ENCODE results near the gene WWC1. TPM values are rescaled to one million over a fixed set of nuclear protein-coding genes. Genes with fewer than 3 reads are reported as not detected.

The WWC1 gene
- total and polyA plus RNA-seq, 2 experiments from 2014 or later = 27.6 to 27.8 TPM

DNA sequence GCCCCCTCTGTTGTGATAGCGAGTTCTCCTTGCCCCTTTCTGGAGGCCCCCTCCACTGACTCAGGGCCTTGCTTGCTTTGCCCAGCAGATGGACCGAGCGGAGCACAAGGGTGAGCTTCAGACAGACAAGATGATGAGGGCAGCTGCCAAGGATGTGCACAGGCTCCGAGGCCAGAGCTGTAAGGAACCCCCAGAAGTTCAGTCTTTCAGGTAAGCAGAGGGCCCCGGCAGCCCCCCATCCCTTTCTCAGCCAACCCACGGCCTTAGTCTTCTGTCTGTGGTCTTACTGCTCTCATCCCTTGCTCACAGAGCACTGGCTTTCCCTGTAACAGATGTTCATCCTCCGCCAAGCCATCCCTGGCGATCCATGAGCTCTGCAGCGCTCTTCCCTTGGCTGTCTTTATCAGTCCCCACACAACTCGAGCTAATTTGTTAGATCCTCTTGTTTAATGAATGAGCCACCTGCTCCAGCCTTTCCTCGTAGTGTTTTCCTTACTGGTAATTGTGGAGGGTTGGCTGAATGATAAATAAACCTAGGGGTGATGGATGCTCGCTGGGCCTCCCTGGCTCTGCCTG, 176.4 kb downstream of the WWC1 start:
- H3K4me2 ChIP-seq = no peak overlapping the region
- no peak overlapping the region for H3K4me3 ChIP-seq
- H2AFZ ChIP-seq = no peak overlapping the region
- H3K27ac ChIP-seq = no peak overlapping the region
- no peaks in the 10 kb centered on the region for H3K4me1 ChIP-seq (ENCODE audit: insufficient read depth)
- H3K36me3 ChIP-seq (replicated peaks; ENCODE audit: insufficient read depth, low read depth) = no peaks in the 10 kb centered on the region
- no peaks in the 10 kb centered on the region for H3K9me3 ChIP-seq (ENCODE audit: low read depth)
- H3K27me3 ChIP-seq = no peaks in the 10 kb centered on the region
- 91% methylated on average over 12 of the region's 12 CpGs for WGBS (ENCODE audit: low lambda C conversion rate, missing lambda C conversion rate)
- H4K20me1 ChIP-seq (ENCODE audit: insufficient read depth, poor library complexity, severe bottlenecking) = no peaks in the 10 kb centered on the region
- H3K9me2 ChIP-seq (replicated peaks; ENCODE audit: insufficient read depth) = no peaks in the 10 kb centered on the region
- no peaks in the 10 kb centered on the region for H3K79me2 ChIP-seq
- TF ChIP-seq EZH2phosphoT487 (IDR thresholded peaks at IDR 0.05; ENCODE audit: low read depth, severe bottlenecking, unreplicated experiment) = no peak
- TF ChIP-seq, protein P1, sequence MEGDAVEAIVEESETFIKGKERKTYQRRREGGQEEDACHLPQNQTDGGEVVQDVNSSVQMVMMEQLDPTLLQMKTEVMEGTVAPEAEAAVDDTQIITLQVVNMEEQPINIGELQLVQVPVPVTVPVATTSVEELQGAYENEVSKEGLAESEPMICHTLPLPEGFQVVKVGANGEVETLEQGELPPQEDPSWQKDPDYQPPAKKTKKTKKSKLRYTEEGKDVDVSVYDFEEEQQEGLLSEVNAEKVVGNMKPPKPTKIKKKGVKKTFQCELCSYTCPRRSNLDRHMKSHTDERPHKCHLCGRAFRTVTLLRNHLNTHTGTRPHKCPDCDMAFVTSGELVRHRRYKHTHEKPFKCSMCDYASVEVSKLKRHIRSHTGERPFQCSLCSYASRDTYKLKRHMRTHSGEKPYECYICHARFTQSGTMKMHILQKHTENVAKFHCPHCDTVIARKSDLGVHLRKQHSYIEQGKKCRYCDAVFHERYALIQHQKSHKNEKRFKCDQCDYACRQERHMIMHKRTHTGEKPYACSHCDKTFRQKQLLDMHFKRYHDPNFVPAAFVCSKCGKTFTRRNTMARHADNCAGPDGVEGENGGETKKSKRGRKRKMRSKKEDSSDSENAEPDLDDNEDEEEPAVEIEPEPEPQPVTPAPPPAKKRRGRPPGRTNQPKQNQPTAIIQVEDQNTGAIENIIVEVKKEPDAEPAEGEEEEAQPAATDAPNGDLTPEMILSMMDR (IDR thresholded peaks at IDR 0.05; ENCODE audit: poor library complexity) = no peak
- no peak for TF ChIP-seq EZH2 (IDR thresholded peaks at IDR 0.05; ENCODE audit: borderline replicate concordance)
- no peak for DNase-seq (ENCODE audit: low spot score)

DNA sequence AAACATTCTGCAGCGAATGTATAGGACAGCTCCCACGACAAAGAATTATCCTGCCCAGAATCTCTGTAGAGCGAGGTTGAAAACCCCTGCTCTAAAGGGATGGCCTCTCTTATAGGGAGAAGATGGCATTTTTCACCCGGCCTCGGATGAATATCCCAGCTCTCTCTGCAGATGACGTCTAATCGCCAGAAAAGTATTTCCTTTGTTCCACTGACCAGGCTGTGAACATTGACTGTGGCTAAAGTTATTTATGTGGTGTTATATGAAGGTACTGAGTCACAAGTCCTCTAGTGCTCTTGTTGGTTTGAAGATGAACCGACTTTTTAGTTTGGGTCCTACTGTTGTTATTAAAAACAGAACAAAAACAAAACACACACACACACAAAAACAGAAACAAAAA, 177.4 kb downstream of the WWC1 start:
- Histone ChIP-seq H3K9me3 (ENCODE audit: low read depth) (no peaks in the 10 kb centered on the region), H3K4me1 (ENCODE audit: insufficient read depth) (no peaks in the 10 kb centered on the region), H4K20me1 (ENCODE audit: insufficient read depth, poor library complexity, severe bottlenecking) (no peaks in the 10 kb centered on the region), H3K27ac (no peak overlapping the region), H3K9me2 (replicated peaks; ENCODE audit: insufficient read depth) (no peaks in the 10 kb centered on the region), H3K27me3 (no peaks in the 10 kb centered on the region), H3K4me2 (no peak overlapping the region), H2AFZ (no peak overlapping the region), H3K4me3 (no peak overlapping the region), H3K79me2 (no peaks in the 10 kb centered on the region), H3K36me3 (replicated peaks; ENCODE audit: insufficient read depth, low read depth) (no peaks in the 10 kb centered on the region)
- TF ChIP-seq EZH2phosphoT487 (IDR thresholded peaks at IDR 0.05; ENCODE audit: low read depth, severe bottlenecking, unreplicated experiment) (no peak), EZH2 (IDR thresholded peaks at IDR 0.05; ENCODE audit: borderline replicate concordance) (no peak)
- TF ChIP-seq, protein P1 (IDR thresholded peaks at IDR 0.05; ENCODE audit: poor library complexity) = no peak
- DNase-seq (ENCODE audit: low spot score) = no peak
- 86% methylated on average over 8 of the region's 8 CpGs for WGBS (ENCODE audit: low lambda C conversion rate, missing lambda C conversion rate)

DNA sequence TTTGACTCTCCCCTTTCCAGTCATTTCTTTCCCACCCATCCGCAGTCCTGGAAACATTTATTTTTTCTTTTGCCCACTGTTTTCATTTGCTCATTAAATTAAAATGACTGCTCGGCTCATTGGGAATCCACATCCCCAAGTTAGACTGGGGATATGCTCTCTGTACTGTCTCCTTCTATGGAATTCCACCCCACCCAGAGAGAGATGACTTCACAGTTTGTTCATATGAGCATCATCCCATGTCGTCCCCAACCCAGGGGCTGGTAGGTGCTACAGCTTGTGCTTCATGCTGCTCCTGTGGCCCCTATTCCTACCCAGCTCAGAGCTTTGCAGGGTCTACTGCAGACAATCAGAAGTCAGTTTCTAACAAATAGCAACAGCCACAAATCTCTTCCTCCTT, 178.4 kb downstream of the WWC1 start:
- Histone ChIP-seq H4K20me1 (ENCODE audit: insufficient read depth, poor library complexity, severe bottlenecking) (no peaks in the 10 kb centered on the region), H3K36me3 (replicated peaks; ENCODE audit: insufficient read depth, low read depth) (no peaks in the 10 kb centered on the region), H3K4me2 (no peak overlapping the region), H3K27ac (no peak overlapping the region), H3K4me1 (ENCODE audit: insufficient read depth) (no peaks in the 10 kb centered on the region), H3K9me2 (replicated peaks; ENCODE audit: insufficient read depth) (no peaks in the 10 kb centered on the region), H3K79me2 (no peaks in the 10 kb centered on the region), H2AFZ (no peak overlapping the region), H3K4me3 (no peak overlapping the region), H3K9me3 (ENCODE audit: low read depth) (no peaks in the 10 kb centered on the region), H3K27me3 (no peaks in the 10 kb centered on the region)
- DNase-seq (ENCODE audit: low spot score) = no peak
- TF ChIP-seq, protein P1 (IDR thresholded peaks at IDR 0.05; ENCODE audit: poor library complexity) = no peak
- no peak for TF ChIP-seq EZH2phosphoT487 (IDR thresholded peaks at IDR 0.05; ENCODE audit: low read depth, severe bottlenecking, unreplicated experiment)
- TF ChIP-seq EZH2 (IDR thresholded peaks at IDR 0.05; ENCODE audit: borderline replicate concordance) = no peak
- WGBS (ENCODE audit: low lambda C conversion rate, missing lambda C conversion rate) = 91% methylated on average over 3 of the region's 3 CpGs
